RPMI7951 (cell line): Measurements from ENCODE around the gene EXOG. TPM values are rescaled to one million over a fixed set of nuclear protein-coding genes. Genes with fewer than 3 reads are reported as not detected.

Experiments
- DNase-seq: peaks from one replicate; pipeline ENCODE4 v3.0.0-alpha.2; 2012; ENCODE audit warnings: low read depth
- total RNA-seq: library from RNA; depleted of rRNA; stranded (reverse); fragments of >200 nt; shearing (Covaris generic); gene quantifications from 2 replicates; pipeline ENCODE4 v1.2.3, GENCODE V29; 2014

The EXOG gene
- total RNA-seq, 1 experiment from 2014 or later, result 6.8 TPM

- DNase-seq, result no peak
Measured at GRCh38 chr3:38545983-38546382, 49.8 kb downstream of the EXOG start.

GRCh38 chr3:38548154-38548931 is 52.2 kb downstream of the EXOG start:
- peak; percentile 56 for DNase-seq

GRCh38 chr3:38549082-38549481 is 52.9 kb downstream of the EXOG start:
- no peak for DNase-seq

- no peak for DNase-seq
Measured at GRCh38 chr3:38549486-38549885, 53.3 kb downstream of the EXOG start.

GRCh38 chr3:38549957-38550840 is 54.1 kb downstream of the EXOG start:
- no peak for DNase-seq

- no peak for DNase-seq
Measured at GRCh38 chr3:38551026-38551832, 55.1 kb downstream of the EXOG start.

- DNase-seq, result no peak
Measured at GRCh38 chr3:38552364-38552763, 56.2 kb downstream of the EXOG start.

GRCh38 chr3:38553071-38553470 is 56.9 kb downstream of the EXOG start:
- DNase-seq, result no peak

- DNase-seq, result no peak
Measured at GRCh38 chr3:38554127-38554827, 58.1 kb downstream of the EXOG start.

- DNase-seq, result no peak
Measured at GRCh38 chr3:38555149-38555840, 59.2 kb downstream of the EXOG start.

- no peak for DNase-seq
Measured at GRCh38 chr3:38555926-38556325, 59.8 kb downstream of the EXOG start.

- DNase-seq, result no peak
Measured at GRCh38 chr3:38556640-38557358, 60.7 kb downstream of the EXOG start.

GRCh38 chr3:38558864-38559263 is 62.7 kb downstream of the EXOG start:
- DNase-seq, result no peak

GRCh38 chr3:38560284-38560683 is 64.1 kb downstream of the EXOG start:
- no peak for DNase-seq

- no peak for DNase-seq
Measured at GRCh38 chr3:38560996-38561717, 65.0 kb downstream of the EXOG start.

- no peak for DNase-seq
Measured at GRCh38 chr3:38561746-38562466, 65.8 kb downstream of the EXOG start.

- no peak for DNase-seq
Measured at GRCh38 chr3:38562467-38562925, 66.4 kb downstream of the EXOG start.

GRCh38 chr3:38563070-38563885 is 67.1 kb downstream of the EXOG start:
- DNase-seq, result no peak
